Right kidney (tissue), 1 donor: ENCODE data around the gene CORO2A.
A peak's percentile ranks its signal among the peaks of the same experiment; 100 is the strongest.
"Not testable (repeated sequence)": the region's sequence is repeated elsewhere in the genome, so short reads cannot be mapped to it uniquely, and the experiment has no call there.

Source experiments
- DNase-seq: peaks from one replicate; pipeline ENCODE4 v3.0.0-alpha.2; 2016

CORO2A gene

DNA sequence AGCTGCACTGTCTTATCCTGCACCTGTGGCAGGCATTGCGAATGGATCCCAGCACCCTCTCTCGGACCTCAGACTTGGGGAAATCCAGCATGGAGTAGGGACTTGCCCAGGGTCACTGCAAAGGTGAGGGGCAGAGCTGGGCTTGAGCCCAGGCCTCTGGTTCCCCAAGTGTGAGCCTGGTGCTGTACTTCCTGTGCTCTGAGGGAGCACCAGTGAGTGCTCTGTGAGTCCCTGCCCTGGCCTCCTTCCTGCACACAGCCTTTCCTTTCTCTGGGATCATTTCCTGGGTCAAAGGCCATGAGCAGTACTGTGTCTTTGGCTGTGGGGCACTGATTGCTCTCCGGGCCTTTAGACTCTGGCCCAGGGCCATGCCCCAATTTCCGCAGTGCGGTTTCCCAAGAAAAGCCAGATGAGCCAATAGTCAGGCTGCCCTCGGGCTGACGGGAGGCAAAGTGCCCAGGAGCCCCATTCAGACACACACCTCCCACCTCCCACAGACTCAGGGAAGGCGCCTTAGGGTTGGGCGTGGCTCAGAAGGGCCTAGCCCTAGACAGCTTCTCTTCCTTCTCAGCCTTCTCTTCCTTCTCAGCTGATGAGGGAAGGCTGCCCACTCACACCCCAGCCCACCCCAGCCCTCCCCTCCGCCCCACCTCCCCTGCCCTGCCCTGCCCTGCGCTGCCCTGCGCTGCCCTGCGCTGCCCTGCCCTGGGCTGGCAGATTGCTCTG, 50.1 kb downstream of the CORO2A start:
- DNase-seq: no peak

DNA sequence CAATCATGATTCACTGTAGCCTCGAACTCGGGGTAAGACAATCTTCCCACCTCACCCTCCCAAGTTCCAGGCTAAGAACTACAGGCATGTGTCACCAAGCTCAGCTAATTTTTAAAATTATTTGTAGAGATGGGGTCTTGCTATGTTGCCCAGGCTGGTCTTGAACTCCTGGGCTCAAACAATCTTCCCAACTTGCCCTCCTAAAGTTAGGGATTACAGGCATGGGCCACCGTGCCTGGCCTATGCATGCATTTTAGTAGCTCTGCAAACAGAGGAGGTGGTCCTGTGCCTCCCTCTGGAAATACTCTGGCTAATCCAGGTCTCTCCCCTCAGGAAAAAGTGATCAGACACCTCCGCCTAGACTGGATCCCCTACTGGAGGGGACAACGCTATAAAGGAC, 51.9 kb downstream of the CORO2A start:
- DNase-seq: no peak

- DNase-seq: no peak
Observed at GRCh38 chr9:98136489-98136888, 55.9 kb downstream of the CORO2A start.

DNA sequence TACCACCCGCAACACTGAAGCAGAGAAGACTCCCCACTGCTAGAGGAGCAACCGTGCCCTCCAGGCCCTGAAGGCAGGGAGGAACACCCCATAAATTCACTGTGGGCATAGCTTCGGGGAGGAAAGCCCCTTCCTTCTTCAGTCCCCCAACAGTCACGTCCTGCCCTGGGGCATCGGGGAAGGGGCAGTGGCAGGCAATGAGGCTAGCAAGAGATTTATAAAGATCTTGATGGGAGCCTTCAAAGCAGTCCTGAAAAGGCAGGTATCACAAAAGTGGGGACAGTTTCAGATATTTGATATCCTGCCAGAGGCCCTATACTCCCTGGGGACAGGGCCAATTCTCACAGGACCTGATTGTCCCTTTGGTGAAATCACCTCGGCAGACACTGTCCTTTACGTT, 56.5 kb downstream of the CORO2A start:
- DNase-seq: no peak

DNA sequence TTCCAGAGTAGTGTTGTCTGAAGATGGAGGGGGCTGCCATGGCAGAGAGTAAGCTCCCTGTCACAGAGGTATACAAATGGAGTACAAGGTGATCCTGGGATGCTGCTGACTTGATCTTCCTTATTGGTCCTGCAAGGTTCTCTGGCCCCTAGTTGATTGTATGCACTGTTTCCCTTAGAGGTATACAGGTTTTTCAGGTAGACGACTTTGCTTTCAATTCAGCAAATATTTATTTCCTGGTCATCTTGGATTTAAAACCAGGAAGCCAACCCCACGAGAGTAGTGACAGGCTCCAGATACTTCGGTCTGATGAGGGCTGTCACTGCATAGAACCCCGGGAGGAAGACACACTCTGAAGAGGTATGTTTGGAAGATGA, 56.9 kb downstream of the CORO2A start:
- DNase-seq: no peak

- DNase-seq: no peak
Observed at GRCh38 chr9:98134702-98135557, 57.5 kb downstream of the CORO2A start.

DNA sequence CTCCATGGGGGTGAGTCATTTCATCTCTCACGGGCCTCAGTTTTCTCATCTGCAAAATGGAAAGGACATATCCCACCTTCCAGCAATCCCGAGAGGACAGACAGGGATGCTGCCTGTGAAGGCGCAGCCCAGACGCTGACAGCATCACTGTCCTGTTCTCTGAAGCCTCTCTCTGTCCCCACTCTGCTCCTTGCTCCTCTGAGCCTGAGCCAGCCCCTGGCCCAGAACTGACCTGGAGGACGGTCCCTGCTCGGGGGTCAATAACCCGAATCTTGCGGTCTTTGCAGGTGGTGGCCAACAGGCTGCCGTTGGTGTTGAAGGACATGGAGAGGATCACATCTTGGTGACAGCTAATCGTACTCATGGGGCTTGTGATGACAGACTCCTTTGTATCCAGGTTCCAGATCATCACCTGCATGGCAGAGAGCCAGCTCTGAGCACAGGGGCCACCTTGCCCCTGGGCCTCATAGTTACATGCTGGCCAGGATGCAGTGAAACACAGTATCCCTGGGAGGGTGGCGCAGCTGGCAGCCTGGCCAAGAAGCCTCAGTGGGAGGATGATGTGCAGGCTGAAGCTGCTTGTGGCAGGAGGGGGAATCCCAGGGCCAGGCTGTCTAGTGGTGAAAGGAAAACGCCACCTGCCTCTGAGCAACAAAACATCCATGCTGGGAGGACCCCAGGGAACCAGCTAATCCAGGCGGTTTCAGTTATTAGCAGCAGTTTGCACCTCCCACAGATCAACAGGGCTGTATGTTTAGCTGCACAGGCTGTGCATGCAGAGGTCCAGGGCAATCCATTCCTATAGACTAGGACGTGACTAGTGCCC, 59.4 kb downstream of the CORO2A start:
- no peak for DNase-seq

DNA sequence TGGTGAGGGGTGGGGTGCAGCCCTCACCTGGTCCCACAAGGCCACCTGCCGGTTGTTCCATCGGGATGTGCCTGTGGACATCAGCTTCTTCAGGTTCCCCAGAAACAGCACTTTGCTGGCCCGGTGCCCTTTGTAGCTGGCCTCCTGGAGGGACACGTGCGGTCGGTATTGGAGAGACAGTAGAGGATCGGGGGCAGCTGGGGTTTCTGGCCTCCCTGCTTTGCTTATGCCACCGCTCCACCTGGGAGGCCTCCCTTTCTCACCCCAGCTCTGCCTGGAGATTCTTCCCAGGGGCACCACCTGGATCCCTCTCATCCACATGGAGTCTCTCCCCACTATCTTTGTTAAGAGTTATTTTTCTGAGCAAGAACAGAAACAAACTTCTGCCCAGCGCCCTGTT, 60.3 kb downstream of the CORO2A start:
- no peak for DNase-seq

GRCh38 chr9:98130576-98131228, 61.7 kb downstream of the CORO2A start:
- no peak for DNase-seq

DNA sequence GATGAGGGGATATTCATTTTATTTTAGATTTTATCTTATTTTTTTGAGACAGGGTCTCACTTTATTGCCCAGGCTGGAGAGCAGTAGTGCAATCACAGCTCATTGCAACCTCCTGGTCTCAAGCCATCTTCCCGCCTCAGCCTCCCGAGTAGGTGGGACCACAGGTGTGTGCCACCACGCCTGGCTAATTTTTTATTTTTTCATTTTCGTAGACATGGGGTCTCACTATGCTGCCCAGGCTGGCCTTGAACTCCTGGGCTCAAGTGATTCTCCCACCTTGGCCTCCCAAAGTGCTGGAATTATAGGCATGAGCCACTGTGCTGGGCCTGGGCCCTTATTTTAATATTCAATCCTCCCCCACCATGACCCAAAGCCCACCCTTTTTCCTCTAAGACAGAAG, 62.4 kb downstream of the CORO2A start:
- not testable (repeated sequence) for DNase-seq

GRCh38 chr9:98129451-98129881, 63.0 kb downstream of the CORO2A start:
- DNase-seq: no peak

GRCh38 chr9:98128316-98128715, 64.1 kb downstream of the CORO2A start:
- DNase-seq: no peak

- no peak for DNase-seq
Observed at GRCh38 chr9:98127226-98127625, 65.2 kb downstream of the CORO2A start.

- DNase-seq: no peak
Observed at GRCh38 chr9:98124637-98125426, 67.6 kb downstream of the CORO2A start.

DNA sequence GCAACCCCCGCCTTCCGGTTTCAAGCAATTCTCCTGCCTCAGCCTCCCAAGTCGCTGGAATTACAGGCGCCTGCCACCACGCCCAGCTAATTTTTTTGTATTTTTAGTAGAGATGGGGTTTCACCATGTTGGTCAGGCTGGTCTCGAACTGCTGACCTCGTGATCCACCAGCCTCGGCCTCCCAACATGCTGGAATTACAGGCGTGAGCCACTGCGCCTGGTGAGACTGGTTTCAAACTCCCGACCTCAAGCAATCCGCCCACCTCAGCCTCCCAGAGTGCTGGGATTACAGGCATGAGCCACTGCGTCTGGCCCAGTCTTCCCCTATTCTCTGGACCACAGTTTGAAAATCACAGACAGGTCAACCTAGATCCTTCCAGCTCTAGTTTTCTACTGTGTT, 68.3 kb downstream of the CORO2A start:
- not testable (repeated sequence) for DNase-seq

- no peak for DNase-seq
Observed at GRCh38 chr9:98121058-98121457, 71.4 kb downstream of the CORO2A start.

GRCh38 chr9:98120476-98120875, 72.0 kb downstream of the CORO2A start:
- DNase-seq: no peak

- peak; percentile 82 for DNase-seq
Observed at GRCh38 chr9:98118640-98119601, 73.5 kb downstream of the CORO2A start, which contains the start of gene TRIM14. TRIM14 (minus strand) TSS chr9:98119222; CDS start chr9:98119188, 34 bp downstream.

DNA sequence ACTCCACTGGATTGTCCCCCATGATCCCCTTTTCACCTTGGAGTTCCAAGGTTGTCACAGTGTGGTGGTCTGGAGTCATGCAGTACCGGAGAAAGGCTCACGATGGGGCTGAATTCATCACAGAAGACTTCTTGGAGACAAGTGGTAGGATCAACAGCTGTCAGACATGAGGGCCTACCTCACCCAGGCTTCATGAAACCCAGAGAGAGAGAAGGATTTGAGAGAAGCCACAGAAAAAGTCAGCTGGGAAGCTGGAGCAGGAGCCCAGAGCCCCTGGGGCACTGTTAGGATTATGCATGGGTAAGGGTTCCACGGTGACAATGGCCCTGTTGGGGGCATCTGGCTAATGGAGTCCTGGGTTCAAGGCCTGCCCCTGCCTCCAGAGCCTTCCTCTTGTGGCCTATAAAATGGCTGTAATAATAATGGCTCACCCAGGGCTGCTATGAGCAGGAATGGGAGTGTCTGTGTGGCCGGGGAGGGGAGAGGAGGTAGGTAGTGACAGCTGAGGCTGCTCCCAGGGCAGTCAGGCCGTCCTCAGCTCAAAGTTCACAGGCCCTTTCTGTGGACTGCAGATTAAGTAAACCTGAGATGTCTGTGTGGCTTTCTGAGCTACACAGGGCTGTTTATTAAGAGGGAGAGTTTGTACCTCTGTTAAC, 74.3 kb downstream of the CORO2A start:
- DNase-seq: peak; percentile 10

DNA sequence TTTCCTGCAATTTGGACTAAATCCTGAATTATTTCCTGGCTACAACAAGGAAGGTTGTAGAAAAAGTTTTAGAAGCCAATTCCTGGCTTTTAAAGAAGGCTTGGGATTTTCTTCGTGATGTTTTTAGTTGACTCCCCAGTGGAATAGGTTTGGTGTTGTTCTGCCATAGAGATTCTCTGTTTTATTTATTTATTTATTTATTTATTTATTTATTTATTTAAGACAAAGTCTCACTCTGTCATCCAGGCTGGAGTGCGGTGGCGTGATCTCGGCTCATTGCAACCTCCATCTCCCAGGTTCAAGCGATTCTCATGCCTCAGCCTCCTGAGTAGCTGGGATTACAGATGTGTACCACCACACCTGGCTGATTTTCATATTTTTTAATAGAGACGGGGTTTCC, 75.3 kb downstream of the CORO2A start:
- not testable (repeated sequence) for DNase-seq
